HUDEP-2 (cell line): ENCODE measurements around the gene DTX2.
"Not testable (repeated sequence)": the region's sequence is repeated elsewhere in the genome, so short reads cannot be mapped to it uniquely, and the experiment has no call there.

Experiments used
- DNase-seq, 76 experiments: peaks; one replicate each; lab custom pipeline; 2025; ENCODE audit not compliant: unreplicated experiment in 76 of 76; lab: John Stamatoyannopoulos, UW

DTX2 gene

GRCh38 chr7:76511200-76511910 is 49.8 kb downstream of the DTX2 start:
- not testable (repeated sequence) for DNase-seq

GRCh38 chr7:76511911-76512885 is 50.7 kb downstream of the DTX2 start:
- DNase-seq = not testable (repeated sequence)

GRCh38 chr7:76512941-76513816 is 51.7 kb downstream of the DTX2 start:
- DNase-seq = no peak

GRCh38 chr7:76513817-76514799 is 52.6 kb downstream of the DTX2 start:
- DNase-seq = no peak

GRCh38 chr7:76514926-76515771 is 53.6 kb downstream of the DTX2 start:
- DNase-seq = no peak

GRCh38 chr7:76515999-76516443 is 54.5 kb downstream of the DTX2 start:
- DNase-seq = peak in 54 of 76 experiments; percentile 0 to 75 (median 34)

GRCh38 chr7:76516932-76517331 is 55.4 kb downstream of the DTX2 start:
- not testable (repeated sequence) for DNase-seq

GRCh38 chr7:76526183-76526582 is 64.7 kb downstream of the DTX2 start:
- DNase-seq = not testable (repeated sequence)

- not testable (repeated sequence) for DNase-seq
Observed at GRCh38 chr7:76531643-76532042, 70.1 kb downstream of the DTX2 start.

GRCh38 chr7:76543197-76543596 is 81.7 kb downstream of the DTX2 start, which contains the start of gene SPDYE16:
TSS of gene SPDYE16 (minus strand) at chr7:76543297. CDS start at chr7:76541459, 1,838 bp downstream.
- not testable (repeated sequence) for DNase-seq

GRCh38 chr7:76549025-76549854 is 87.7 kb downstream of the DTX2 start:
- DNase-seq = peak in 74 of 76 experiments; percentile 33 to 92 (median 82)

- peak in 2 of 76 experiments; percentile 5 to 16 for DNase-seq
Observed at GRCh38 chr7:76549855-76550248, 88.3 kb downstream of the DTX2 start.

- not testable (repeated sequence) for DNase-seq
Observed at GRCh38 chr7:76551992-76552391, 90.5 kb downstream of the DTX2 start.
